HEK293T (cell line): ENCODE data around the gene SOX15.

Experiments used
- BHLHE40 ChIP-seq: fragments of 450-650 bp; IDR thresholded peaks from 2 replicates; pipeline ENCODE4 v1.6.1; 2016; ENCODE audit warnings: mild to moderate bottlenecking, moderate library complexity, borderline replicate concordance
- CTBP1 ChIP-seq: fragments of 450-650 bp; IDR thresholded peaks from 2 replicates; pipeline ENCODE4 v1.6.1; 2016; ENCODE audit warnings: borderline replicate concordance
- ELF4 ChIP-seq: fragments of 450-650 bp; IDR thresholded peaks from 2 replicates; pipeline ENCODE4 v1.6.1; 2017; ENCODE audit warnings: antibody characterized with exemption
- FOXA1 ChIP-seq: fragments of 450-650 bp; IDR thresholded peaks from 2 replicates; pipeline ENCODE4 v1.6.1; 2016; ENCODE audit warnings: mild to moderate bottlenecking
- FOXK2 ChIP-seq: fragments of 450-650 bp; IDR thresholded peaks from 2 replicates; pipeline ENCODE4 v1.6.1; 2016; ENCODE audit warnings: mild to moderate bottlenecking
- FOXM1 ChIP-seq: fragments of 450-650 bp; IDR thresholded peaks from 2 replicates; pipeline ENCODE4 v1.6.1; 2017; ENCODE audit warnings: mild to moderate bottlenecking, borderline replicate concordance
- LEF1 ChIP-seq: fragments of 450-650 bp; IDR thresholded peaks from 2 replicates; pipeline ENCODE4 v1.6.1; 2017; ENCODE audit warnings: mild to moderate bottlenecking, borderline replicate concordance
- NFRKB ChIP-seq: fragments of 450-650 bp; IDR thresholded peaks from 2 replicates; pipeline ENCODE4 v1.6.1; 2016; ENCODE audit warnings: mild to moderate bottlenecking, moderate library complexity
- PKNOX1 ChIP-seq: fragments of 450-650 bp; IDR thresholded peaks from 2 replicates; pipeline ENCODE4 v1.6.1; 2016
- SP1 ChIP-seq: fragments of 450-650 bp; IDR thresholded peaks from 2 replicates; pipeline ENCODE4 v1.6.1; 2017
- SUZ12 ChIP-seq: fragments of 450-650 bp; IDR thresholded peaks from 2 replicates; pipeline ENCODE4 v1.6.1; 2016; ENCODE audit warnings: mild to moderate bottlenecking
- TARDBP ChIP-seq: fragments of 450-650 bp; IDR thresholded peaks from 2 replicates; pipeline ENCODE4 v1.6.1; 2016
- ZNF384 ChIP-seq: fragments of 450-650 bp; IDR thresholded peaks from 2 replicates; pipeline ENCODE4 v1.6.1; 2016

- TF ChIP-seq PKNOX1, result no peak
- TF ChIP-seq FOXK2, result no peak
- TF ChIP-seq ZNF384, result no peak
- TF ChIP-seq FOXA1, result no peak
- no peak for TF ChIP-seq FOXM1
- TF ChIP-seq TARDBP, result no peak
- no peak for TF ChIP-seq ELF4
- no peak for TF ChIP-seq BHLHE40
- TF ChIP-seq LEF1, result no peak
- TF ChIP-seq SP1, result no peak
- TF ChIP-seq NFRKB, result no peak
- TF ChIP-seq CTBP1, result no peak
- TF ChIP-seq SUZ12, result no peak
Measured at GRCh38 chr17:7575959-7576358, 13.9 kb downstream of the SOX15 start.
